Stimulated activated CD8-positive, alpha-beta memory T cell treated with anti-CD3 and anti-CD28 coated beads, Interleukin-12 subunit alpha, Interleukin-12 subunit beta, amount 100 ng/mL, for 1 hour (primary cell): Measurements from ENCODE around the gene VIM.

Experiments
- DNase-seq: peaks from one replicate; pipeline ENCODE4 v3.0.0-alpha.2; 2020; ENCODE audit warnings: low read depth

VIM gene

DNA sequence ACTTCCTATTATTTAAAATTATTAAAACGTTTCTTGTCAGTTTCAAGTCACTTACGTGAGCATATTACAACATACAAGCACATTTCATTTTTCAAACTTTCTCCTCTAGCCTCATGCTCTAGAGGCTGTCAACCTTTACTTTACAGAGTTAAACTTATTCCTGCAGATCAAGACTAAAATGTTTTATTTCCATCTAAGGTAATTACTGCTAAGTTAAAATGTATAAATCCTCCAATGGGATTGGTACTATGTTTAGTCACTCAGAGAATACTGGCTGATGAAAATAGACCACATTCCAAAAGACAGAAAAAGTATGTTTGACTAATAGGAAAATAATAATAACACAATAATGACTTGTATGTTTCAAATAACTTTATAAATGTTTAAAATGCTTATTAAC is 18.2 kb upstream of the VIM start:
- no peak for DNase-seq

DNA sequence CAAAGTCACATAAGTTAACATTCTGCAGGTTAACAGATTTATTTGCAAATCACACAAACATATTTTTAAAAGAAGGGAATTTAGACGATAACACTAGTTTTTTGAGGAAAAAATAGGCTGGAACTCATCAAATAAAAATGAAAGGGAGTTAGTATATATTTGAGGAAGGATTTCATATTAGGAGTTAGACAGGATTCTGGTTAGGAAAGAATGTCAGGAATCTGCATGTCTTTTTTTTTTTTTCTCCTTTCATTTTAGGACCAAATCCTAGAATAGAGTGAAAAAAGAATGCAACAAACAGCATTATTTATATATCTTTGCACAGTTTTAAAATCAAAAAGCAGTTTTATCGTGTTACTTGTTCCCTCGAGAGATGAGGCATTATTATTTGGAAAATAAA is 17.7 kb upstream of the VIM start:
- DNase-seq, result no peak

DNA sequence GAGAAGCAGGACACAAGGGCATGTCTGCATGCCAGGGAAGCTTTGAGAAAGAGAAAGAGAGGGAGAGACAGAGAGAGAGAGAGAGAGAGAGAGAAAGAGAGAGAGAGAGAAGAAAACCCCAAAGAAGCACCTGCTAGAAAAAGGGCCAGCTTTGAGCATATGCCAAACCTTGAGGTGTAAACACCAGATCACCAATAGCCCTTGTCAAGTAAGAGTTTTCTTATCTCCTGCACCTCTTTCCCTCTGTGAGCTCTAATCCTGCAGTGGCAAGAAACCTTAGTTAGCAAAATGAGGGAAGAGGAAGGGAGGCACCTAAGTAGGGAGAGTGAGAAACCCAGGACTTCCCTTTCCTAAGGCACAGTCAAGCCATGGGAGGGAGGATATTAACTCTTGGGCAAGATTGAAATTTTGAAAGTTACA is 15.2 kb upstream of the VIM start:
- no peak for DNase-seq

DNA sequence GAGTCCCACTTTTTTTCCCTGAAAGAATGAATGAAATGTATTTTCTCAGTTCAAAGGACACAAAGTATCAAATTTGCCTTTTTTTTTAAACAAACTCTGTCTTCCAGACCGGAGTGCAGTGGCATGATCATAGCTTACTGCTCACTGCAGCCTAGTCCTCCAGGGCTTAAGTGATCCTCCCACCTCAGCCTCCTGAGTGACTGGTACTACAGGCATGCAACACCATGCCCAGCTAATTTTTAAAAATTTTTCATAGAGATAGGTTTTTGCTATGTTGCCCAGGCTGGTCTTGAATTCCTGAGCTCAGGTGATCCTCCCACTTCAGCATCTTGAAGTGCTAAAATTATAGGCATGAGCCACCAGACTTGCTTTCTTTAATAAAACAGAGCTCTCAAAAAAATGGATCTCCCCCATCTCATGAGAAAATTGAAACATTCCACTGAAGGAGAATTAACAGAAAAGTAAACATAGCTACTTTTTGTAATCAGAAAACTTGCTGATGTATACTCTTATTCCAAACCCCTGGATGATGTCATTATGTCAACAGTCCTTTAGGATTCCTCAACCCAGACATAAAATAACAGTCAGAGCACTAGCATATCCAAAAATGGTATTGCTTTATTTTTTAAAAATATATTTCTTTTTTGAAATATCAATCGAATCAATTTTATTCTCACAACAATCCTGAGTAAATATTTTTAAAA is 14.2 kb upstream of the VIM start:
- DNase-seq, result no peak

DNA sequence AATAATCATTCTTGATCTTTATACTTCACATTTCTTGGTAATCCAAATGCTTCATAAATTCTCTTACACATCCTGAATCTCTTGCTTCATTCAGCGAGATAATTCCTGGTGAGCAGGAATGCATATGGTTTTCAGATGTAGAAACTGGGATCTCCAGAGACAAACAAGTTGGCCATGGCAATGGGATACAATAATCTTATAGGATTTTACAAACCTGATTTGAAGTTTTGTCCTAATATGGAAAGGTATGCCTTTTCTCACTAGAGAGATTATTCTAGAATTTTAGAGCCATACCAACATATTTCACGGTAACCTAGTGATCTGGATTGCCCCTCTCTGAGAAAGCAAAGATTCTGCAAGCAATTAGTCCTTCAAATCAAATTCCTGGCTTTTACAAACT is 13.5 kb upstream of the VIM start:
- DNase-seq, result no peak

DNA sequence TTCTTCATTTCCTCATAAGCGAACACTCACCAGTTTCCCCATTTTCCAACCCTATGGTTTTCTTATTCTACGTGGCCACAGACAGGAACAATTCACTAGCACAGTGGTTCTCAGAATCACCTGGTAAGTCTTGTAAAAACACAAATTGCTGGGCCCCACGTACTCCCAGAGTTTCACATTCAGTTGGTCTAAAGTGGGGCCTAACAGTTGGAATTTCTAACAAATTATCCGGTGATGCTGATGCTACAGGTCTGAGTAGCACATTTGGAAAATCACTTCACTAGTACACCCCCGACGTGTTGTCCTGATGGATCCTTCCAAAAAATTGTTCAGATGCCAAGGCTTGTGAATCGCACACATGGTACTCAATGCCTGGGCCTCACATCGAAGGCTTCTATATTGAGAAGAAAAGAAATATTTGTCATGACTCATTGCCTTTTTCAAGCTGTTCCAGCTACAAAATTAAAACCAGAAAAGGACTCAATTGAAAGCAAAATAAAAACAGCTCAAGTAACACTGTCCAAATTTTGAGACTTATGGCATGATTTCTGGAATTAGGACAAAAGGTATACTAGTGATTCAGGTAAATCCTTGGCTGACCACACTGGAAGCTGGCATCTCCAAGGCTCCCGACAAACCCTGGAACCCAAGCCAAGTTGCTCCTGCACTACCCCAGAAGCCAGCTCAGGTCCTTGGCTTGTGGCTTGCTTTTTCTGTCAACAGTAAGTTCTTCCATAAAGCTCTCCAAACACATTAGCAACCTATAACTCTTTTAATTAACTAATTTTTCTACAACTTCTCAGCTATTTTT is 12.9 kb upstream of the VIM start:
- no peak for DNase-seq

DNA sequence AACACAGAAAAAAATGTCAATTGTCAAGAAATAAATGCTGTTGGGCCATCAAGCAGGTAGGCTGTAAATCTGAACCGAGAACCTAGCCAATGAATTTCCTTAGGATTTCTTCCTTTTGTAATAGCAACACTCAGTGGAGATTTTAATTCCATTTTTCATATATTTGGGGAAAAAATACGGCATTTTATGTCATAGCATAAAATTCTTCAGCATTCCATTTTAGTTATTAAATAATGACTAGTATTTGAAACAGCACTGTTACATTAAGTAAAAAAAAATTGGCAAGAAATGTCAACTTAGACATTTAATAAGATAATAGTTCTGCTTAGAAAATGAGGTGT is 12.3 kb upstream of the VIM start:
- DNase-seq, result no peak

DNA sequence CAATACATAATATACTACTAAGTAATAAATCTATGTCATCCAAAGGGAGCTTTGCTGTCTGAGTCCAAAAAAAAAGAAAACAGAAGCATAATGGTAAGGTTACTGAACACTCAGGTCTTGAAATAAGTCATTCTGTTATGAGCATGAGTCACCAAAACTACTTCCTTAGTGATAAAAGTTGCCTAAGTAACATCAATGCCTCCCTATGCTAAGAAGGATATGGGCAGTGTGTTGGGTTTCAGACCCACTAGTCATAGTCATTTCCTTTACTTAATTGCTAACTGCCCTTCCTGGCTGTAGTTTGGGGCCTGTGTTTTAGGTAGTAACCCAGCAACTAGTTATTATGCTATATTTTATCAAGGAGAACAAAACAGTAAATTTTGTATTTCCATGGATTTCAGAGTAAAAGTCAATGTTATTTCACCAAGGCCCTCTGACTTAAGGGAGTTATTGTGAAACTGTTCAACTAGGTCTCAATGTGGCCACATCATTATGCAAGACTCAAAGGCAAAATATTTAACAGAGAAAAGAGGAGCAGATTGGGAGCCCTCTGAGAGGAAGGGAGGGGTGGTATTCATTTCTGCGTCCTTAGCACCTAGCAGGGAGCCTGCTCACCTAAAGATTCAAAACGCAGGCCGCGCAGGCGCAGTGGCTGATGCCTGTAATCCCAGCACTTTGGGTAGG is 11.7 kb upstream of the VIM start:
- DNase-seq, result no peak

DNA sequence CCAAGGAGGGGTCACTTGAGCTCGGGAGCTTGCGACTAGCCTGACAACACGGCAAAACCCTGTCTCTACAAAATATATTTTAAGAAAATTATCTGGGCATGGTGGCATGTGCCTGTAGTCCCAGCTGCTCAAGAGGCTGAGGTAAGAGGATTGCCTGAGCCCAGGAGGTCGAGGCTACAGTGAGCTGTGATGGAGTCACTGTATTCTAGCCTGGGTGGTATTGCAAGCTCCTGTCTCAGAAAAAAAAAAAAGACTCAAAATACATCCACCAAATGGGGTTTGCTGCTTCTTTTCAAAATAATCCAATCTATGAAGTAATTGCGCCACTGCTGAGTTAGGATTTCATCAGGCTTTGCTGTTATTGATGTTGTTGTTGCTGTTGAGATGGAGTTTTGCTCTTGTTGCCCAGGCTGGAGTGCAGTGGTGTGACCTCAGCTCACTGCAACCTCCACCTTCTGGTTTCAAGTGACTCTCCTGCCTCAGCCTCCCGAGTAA is 11.1 kb upstream of the VIM start:
- DNase-seq, result no peak

DNA sequence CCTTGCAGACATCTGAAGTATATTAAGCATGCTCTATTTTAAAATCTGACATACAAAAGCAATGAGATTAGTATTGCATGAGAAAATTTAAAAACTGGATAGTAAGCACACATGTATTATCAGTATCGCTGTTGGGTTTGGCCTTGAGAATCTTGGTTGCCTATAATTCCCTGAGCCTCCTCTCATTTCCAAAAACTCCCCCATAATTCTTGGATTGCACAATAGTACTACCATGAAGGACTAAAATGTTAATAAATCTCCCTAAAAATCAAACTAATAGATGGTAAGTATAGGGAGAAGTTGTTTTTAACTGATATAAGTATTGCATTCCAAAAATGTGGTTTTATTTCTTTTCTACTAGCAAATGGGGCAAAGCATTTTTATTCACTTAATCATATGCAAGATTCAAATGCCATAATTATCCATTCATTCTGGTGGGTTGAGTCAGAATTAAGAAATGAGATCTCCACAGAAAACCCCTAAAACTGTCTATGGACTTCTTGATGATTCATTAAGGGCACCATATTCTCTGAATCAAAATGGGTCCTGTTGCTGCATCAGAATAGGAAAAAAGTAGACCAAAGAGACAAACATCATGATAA is 10.3 kb upstream of the VIM start:
- no peak for DNase-seq

DNA sequence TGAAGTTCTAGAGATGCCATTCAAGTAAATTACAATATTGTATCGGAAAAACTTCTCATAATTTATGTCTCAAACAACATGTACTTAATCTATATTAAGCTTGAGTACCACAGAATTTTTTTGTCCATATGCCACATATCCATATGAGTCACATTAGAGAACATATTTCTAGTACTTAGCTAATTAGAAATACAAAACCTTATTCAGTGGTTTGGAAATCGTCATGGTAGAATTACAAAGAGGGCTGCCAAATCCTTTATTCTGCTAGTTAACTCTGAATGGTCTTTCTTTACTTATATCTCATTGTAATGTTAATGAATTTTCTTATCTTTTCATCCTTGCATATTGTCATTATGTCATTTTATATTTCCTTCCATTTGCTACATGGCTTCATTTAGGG is 9.0 kb upstream of the VIM start:
- no peak for DNase-seq

DNA sequence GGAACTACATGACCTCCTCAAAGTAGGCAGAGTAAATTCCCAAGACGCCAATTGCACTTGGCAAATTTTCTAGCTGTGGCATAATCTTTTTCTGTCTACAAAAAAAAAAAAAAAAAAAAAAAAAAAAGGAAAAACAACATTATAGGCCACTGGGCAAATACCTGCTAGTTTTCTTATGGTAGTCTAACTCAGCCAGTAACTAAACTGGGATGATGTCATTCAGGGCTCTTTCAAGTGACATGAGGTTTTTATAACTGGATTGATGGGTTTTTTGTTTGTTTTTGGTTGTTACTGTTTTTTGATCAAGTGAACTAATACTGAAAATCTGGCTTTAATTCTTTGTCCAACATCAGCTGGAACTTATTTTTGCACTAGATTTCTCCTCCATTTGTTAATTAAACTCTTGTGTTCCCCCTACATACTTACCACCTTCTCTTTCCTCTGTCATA is 7.4 kb upstream of the VIM start:
- no peak for DNase-seq

DNA sequence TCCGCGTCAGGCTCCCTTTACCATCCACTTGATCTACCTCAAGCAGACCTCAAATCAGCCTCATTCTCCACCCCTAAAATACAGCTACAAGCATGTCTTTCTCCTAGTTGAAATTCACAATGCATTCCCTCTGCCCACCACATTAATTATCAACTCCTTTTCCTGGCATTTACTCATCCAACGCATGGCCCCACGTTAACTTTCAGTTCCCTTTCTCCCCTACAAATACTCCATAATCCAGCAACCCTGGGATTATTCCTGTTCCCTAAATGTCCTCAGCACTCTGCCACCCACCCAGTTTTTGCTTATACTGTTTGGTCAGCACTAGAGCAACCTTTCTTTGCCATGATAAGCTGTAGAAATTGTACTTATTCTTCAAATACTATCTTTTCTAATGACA is 5.7 kb upstream of the VIM start:
- no peak for DNase-seq

DNA sequence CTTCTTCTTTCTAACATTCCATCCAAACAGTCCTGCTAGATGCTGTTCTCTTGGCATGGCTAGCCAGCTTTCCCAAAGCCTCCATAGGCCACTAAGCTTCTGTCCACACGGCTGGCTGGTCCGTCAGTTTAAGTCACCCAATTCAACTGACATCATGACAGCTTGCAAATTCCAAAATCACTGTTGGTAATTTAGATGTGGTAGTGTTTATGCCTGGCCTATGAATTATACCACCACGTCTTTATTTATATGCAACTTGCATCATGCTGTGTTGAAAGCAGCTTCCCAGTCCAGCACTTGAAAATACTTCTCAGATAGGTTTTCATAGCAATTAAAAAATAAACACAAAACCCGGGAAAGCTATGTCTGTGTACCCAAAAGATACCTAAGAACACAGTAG is 2.2 kb upstream of the VIM start:
- DNase-seq, result no peak

DNA sequence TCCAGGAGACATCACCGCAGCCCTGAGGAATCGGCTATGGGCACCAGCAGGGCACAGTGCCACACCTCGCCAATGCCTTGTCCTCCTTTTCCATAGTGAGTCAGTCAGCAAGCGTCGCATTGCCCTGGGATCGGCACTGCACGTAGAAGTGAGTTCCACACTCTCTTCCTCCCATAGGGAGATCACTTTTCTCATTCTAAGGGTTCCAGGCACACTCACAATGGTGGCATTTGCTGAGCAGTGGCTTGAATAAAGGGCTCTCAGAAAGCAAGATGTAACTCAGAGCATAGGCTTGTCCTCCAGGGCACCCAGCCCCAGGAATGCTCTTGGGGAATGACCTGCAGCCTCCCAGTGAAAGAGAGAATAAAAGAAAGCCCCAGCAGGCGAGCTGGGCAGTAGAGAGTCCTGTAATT is 1.1 kb upstream of the VIM start:
- DNase-seq, result no peak

DNA sequence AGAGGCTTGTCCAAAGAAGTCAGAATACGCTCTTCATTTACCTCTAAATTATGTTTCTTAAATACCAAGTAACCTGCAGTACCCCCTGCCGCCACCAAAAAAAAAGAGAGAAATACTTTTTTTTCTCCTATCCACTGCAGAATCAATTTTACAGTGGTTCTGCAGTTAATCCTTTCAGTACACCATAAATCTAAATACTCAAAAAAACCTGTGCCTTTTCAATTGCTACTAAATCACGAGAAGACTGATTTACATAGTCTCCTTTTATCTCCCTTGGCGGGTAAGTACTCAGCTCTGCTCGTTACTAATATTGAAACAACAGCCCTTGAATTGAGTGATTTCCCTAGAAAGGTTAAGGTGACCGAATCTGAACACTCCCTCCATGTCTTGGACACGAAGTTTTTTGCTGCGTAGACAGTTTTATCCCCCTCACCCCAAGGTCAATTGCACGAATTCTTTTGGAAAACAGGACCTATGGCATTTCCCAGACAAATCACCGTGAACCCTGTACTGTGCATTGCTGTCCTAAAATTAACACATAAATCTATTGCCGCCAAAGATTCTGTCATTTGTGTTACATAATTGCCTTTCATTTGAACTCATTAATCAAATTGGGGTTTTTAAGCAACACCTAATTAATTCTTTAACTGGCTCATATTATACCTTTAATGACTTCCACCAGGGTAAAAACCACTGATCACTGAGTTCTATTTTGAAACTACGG is 512 bp upstream of the VIM start:
- DNase-seq, result no peak

DNA sequence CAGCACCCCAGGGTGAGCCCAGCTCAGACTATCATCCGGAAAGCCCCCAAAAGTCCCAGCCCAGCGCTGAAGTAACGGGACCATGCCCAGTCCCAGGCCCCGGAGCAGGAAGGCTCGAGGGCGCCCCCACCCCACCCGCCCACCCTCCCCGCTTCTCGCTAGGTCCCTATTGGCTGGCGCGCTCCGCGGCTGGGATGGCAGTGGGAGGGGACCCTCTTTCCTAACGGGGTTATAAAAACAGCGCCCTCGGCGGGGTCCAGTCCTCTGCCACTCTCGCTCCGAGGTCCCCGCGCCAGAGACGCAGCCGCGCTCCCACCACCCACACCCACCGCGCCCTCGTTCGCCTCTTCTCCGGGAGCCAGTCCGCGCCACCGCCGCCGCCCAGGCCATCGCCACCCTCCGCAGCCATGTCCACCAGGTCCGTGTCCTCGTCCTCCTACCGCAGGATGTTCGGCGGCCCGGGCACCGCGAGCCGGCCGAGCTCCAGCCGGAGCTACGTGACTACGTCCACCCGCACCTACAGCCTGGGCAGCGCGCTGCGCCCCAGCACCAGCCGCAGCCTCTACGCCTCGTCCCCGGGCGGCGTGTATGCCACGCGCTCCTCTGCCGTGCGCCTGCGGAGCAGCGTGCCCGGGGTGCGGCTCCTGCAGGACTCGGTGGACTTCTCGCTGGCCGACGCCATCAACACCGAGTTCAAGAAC is 1.1 kb downstream of the VIM start:
- DNase-seq, result peak; percentile 78

DNA sequence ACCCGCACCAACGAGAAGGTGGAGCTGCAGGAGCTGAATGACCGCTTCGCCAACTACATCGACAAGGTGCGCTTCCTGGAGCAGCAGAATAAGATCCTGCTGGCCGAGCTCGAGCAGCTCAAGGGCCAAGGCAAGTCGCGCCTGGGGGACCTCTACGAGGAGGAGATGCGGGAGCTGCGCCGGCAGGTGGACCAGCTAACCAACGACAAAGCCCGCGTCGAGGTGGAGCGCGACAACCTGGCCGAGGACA is 1.6 kb downstream of the VIM start:
- no peak for DNase-seq

DNA sequence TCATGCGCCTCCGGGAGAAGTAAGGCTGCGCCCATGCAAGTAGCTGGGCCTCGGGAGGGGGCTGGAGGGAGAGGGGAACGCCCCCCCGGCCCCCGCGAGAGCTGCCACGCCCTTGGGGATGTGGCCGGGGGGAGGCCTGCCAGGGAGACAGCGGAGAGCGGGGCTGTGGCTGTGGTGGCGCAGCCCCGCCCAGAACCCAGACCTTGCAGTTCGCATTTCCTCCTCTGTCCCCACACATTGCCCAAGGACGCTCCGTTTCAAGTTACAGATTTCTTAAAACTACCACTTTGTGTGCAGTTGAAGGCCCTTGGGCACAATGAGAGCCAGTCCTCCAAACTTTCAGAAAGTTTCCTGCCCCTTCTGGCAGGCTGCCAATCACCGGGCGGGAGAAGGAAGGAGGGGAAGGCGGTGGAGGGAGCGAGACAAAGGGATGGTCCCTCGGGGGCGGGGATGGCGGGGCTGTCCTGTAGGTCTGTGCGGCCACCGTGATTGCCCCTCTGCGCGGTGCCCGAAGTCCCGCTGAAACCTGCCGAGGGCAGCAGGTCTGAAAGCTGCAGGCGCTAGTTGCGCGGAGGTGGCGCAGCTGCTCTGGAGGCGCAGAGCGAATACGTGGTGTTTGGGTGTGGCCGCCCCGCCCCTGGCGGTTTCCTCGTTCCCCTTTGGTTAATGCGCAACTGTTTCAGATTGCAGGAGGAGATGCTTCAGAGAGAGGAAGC is 2.1 kb downstream of the VIM start:
- DNase-seq, result peak; percentile 81

DNA sequence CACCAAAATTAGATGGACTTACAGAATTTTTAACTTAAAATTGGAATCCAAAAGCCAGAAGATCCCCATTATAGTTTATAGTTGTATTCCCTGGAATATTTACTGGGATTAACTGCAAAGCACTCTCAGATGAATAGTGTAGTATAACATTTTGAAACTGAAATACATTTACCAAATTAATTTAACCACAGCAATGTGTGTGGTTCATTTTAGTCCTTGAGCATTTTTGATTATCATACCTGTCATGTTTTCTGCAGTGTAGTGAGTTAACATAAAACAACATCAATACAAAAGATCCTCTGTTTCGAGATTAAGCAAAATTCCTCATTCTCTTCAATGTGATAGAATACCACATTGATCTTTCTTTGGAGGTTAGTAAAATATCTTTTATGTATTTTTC is 3.7 kb downstream of the VIM start:
- DNase-seq, result no peak
